SU-DHL-6 (cell line): ENCODE data around the gene ANKRD39.

Experiments used
- EZH2phosphoT487 ChIP-seq: fragments of 200-600 bp; sonication (generic), shearing (Covaris generic); conservative IDR thresholded peaks from 2 replicates; pipeline ENCODE4 v1.6.1; 2018; ENCODE audit warnings: mild to moderate bottlenecking, antibody characterized with exemption, low read length, moderate library complexity, mixed read lengths
- TF ChIP-seq, protein P1 (sequence below): fragments of 200-600 bp; sonication (generic); IDR thresholded peaks from one replicate; pipeline ENCODE4 v1.5.1; 2017; ENCODE audit warnings: antibody characterized with exemption, mild to moderate bottlenecking, low read length, moderate library complexity; ENCODE audit not compliant: insufficient read depth, poor library complexity, severe bottlenecking

GRCh38 chr2:96808176-96808837, 49.5 kb downstream of the ANKRD39 start:
- TF ChIP-seq, protein P1, sequence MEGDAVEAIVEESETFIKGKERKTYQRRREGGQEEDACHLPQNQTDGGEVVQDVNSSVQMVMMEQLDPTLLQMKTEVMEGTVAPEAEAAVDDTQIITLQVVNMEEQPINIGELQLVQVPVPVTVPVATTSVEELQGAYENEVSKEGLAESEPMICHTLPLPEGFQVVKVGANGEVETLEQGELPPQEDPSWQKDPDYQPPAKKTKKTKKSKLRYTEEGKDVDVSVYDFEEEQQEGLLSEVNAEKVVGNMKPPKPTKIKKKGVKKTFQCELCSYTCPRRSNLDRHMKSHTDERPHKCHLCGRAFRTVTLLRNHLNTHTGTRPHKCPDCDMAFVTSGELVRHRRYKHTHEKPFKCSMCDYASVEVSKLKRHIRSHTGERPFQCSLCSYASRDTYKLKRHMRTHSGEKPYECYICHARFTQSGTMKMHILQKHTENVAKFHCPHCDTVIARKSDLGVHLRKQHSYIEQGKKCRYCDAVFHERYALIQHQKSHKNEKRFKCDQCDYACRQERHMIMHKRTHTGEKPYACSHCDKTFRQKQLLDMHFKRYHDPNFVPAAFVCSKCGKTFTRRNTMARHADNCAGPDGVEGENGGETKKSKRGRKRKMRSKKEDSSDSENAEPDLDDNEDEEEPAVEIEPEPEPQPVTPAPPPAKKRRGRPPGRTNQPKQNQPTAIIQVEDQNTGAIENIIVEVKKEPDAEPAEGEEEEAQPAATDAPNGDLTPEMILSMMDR: no peak
- no peak for TF ChIP-seq EZH2phosphoT487
